MM.1S (cell line): Measurements from ENCODE around the gene CACHD1.

Experiments used
- DNase-seq: peaks from one replicate; pipeline ENCODE4 v3.0.0-alpha.2; 2015
- H2AFZ ChIP-seq: fragments of 300-600 bp; sonication (generic); 2 replicates; pipeline ENCODE4 v1.6.0; 2016; ENCODE audit warnings: antibody characterized with exemption, low read length
- H3F3A ChIP-seq: fragments of 300-600 bp; sonication (generic); 2 replicates; pipeline ENCODE4 v1.6.1; 2016; ENCODE audit warnings: mild to moderate bottlenecking, antibody characterized with exemption, low read length, moderate library complexity, mixed read lengths; ENCODE audit not compliant: insufficient read depth
- H3K27ac ChIP-seq: fragments of 300-600 bp; sonication (generic); 2 replicates; pipeline ENCODE4 v1.5.1; 2016; ENCODE audit warnings: mild to moderate bottlenecking, low read length
- H3K27me3 ChIP-seq: fragments of 300-600 bp; sonication (generic); replicated peaks from 2 replicates; pipeline ENCODE4 v1.6.0; 2016; ENCODE audit warnings: low read length; ENCODE audit not compliant: insufficient read depth
- H3K36me3 ChIP-seq: fragments of 300-600 bp; sonication (generic); replicated peaks from 2 replicates; pipeline ENCODE4 v1.6.1; 2016; ENCODE audit warnings: mild to moderate bottlenecking, low read length, mixed read lengths; ENCODE audit not compliant: insufficient read depth
- H3K4me1 ChIP-seq: fragments of 300-600 bp; sonication (generic); 2 replicates; pipeline ENCODE4 v1.6.1; 2016; ENCODE audit warnings: low read length, mixed read lengths
- H3K4me2 ChIP-seq: fragments of 300-600 bp; sonication (generic); 2 replicates; pipeline ENCODE4 v1.6.0; 2016; ENCODE audit warnings: low read depth, low read length
- H3K4me3 ChIP-seq: fragments of 300-600 bp; sonication (generic); 2 replicates; pipeline ENCODE4 v1.5.1; 2016; ENCODE audit warnings: low read length, mixed read lengths
- H3K79me2 ChIP-seq: fragments of 300-600 bp; sonication (generic); 2 replicates; pipeline ENCODE4 v1.6.1; 2016; ENCODE audit warnings: mixed run types, low read length, mixed read lengths
- H3K9ac ChIP-seq: fragments of 300-600 bp; sonication (generic); 2 replicates; pipeline ENCODE4 v1.6.1; 2016; ENCODE audit warnings: low read length, mixed read lengths
- H3K9me2 ChIP-seq: fragments of 300-600 bp; sonication (generic); replicated peaks from 2 replicates; pipeline ENCODE4 v1.6.1; 2016; ENCODE audit warnings: mild to moderate bottlenecking, low read length, mixed read lengths; ENCODE audit not compliant: insufficient read depth
- H3K9me3 ChIP-seq: fragments of 300-600 bp; sonication (generic); replicated peaks from 2 replicates; pipeline ENCODE4 v1.6.1; 2016; ENCODE audit warnings: mild to moderate bottlenecking, low read length, mixed read lengths; ENCODE audit not compliant: insufficient read depth
- H4K20me1 ChIP-seq: fragments of 300-600 bp; sonication (generic); 2 replicates; pipeline ENCODE4 v1.6.1; 2016; ENCODE audit warnings: mild to moderate bottlenecking, low read length, moderate library complexity, mixed read lengths; ENCODE audit not compliant: insufficient read depth
- CTCF ChIP-seq: fragments of 300-600 bp; sonication (generic); IDR thresholded peaks from 2 replicates; pipeline ENCODE4 v1.5.1; 2016; ENCODE audit warnings: antibody characterized with exemption, low read length, mixed read lengths
- EZH2 ChIP-seq: fragments of 300-600 bp; sonication (generic); optimal IDR thresholded peaks from 2 replicates; pipeline ENCODE3; 2017; ENCODE audit warnings: low read depth, mild to moderate bottlenecking, antibody characterized with exemption, low read length, mixed read lengths
- EZH2phosphoT487 ChIP-seq: fragments of 300-600 bp; sonication (generic); IDR thresholded peaks from 2 replicates; pipeline ENCODE4 v1.6.1; 2018; ENCODE audit warnings: antibody characterized with exemption, low read length

CACHD1 gene

GRCh38 chr1:64712049-64712448 lies 242.1 kb downstream of the CACHD1 start:
- H3K4me1 ChIP-seq, result no peaks in the 10 kb centered on the region
- H3K36me3 ChIP-seq, result no peaks in the 10 kb centered on the region
- no peaks in the 10 kb centered on the region for H3K79me2 ChIP-seq
- H4K20me1 ChIP-seq, result no peaks in the 10 kb centered on the region
- no peak overlapping the region for H2AFZ ChIP-seq
- H3K9me2 ChIP-seq, result no peaks in the 10 kb centered on the region
- no peak for DNase-seq
- no peak overlapping the region for H3K27ac ChIP-seq
- H3K4me2 ChIP-seq, result no peak overlapping the region
- H3K9me3 ChIP-seq, result no peaks in the 10 kb centered on the region
- H3K27me3 ChIP-seq, result no peaks in the 10 kb centered on the region
- TF ChIP-seq CTCF (no peak), EZH2 (no peak), EZH2phosphoT487 (no peak)
- no peak overlapping the region for H3K4me3 ChIP-seq
- H3K9ac ChIP-seq, result no peak overlapping the region
- no peaks in the 10 kb centered on the region for H3F3A ChIP-seq

GRCh38 chr1:64715186-64715585 lies 245.3 kb downstream of the CACHD1 start:
- Histone ChIP-seq H3K9ac (no peak overlapping the region), H3K4me1 (no peaks in the 10 kb centered on the region), H3K4me2 (no peak overlapping the region), H4K20me1 (no peaks in the 10 kb centered on the region), H3K27ac (no peak overlapping the region), H2AFZ (no peak overlapping the region), H3F3A (no peaks in the 10 kb centered on the region), H3K9me2 (no peaks in the 10 kb centered on the region), H3K9me3 (no peaks in the 10 kb centered on the region), H3K27me3 (no peaks in the 10 kb centered on the region), H3K79me2 (no peaks in the 10 kb centered on the region), H3K4me3 (no peak overlapping the region), H3K36me3 (no peaks in the 10 kb centered on the region)
- no peak for DNase-seq
- TF ChIP-seq EZH2, result no peak
- TF ChIP-seq CTCF, result no peak
- no peak for TF ChIP-seq EZH2phosphoT487

- H3K79me2 ChIP-seq, result no peaks in the 10 kb centered on the region
- TF ChIP-seq EZH2phosphoT487, result no peak
- no peak for TF ChIP-seq EZH2
- no peak for TF ChIP-seq CTCF
- H3K9me2 ChIP-seq, result no peaks in the 10 kb centered on the region
- H3F3A ChIP-seq, result no peaks in the 10 kb centered on the region
- H2AFZ ChIP-seq, result no peak overlapping the region
- H4K20me1 ChIP-seq, result no peaks in the 10 kb centered on the region
- H3K4me1 ChIP-seq, result no peaks in the 10 kb centered on the region
- no peaks in the 10 kb centered on the region for H3K27me3 ChIP-seq
- DNase-seq, result no peak
- H3K36me3 ChIP-seq, result no peaks in the 10 kb centered on the region
- no peak overlapping the region for H3K27ac ChIP-seq
- H3K9ac ChIP-seq, result no peak overlapping the region
- H3K9me3 ChIP-seq, result no peaks in the 10 kb centered on the region
- no peak overlapping the region for H3K4me2 ChIP-seq
- H3K4me3 ChIP-seq, result no peak overlapping the region
Observed at GRCh38 chr1:64721135-64721534, 251.2 kb downstream of the CACHD1 start.
